Calu3 (cell line): ENCODE measurements around the gene PPP1R2. TPM values are rescaled to one million over a fixed set of nuclear protein-coding genes. Genes with fewer than 3 reads are reported as not detected.

Experiments used
- BruUV-seq: library from RNA; stranded (reverse); fragments of 400-500 nt; replicated peaks from 2 replicates; lab custom pipeline; 2021; lab: Mats Ljungman, UMichigan
- CTCF ChIA-PET: fragments of 300-600 bp; sonication (Branson Sonifier 250); formaldehyde crosslinking; loops from one replicate; lab custom pipeline; 2022; ENCODE audit warnings: antibody characterized with exemption; lab: Charles Lee
- DNase-seq: peaks from one replicate; pipeline ENCODE4 v3.0.0; 2022
- H3K27ac Mint-ChIP-seq: one replicate; pipeline ENCODE4 v1.8.0; 2022; ENCODE audit warnings: mixed read lengths; ENCODE audit not compliant: unreplicated experiment
- H3K27me3 Mint-ChIP-seq: one replicate; pipeline ENCODE4 v1.8.0; 2022; ENCODE audit warnings: mixed read lengths; ENCODE audit not compliant: unreplicated experiment
- H3K36me3 Mint-ChIP-seq: one replicate; pipeline ENCODE4 v1.8.0; 2022; ENCODE audit warnings: mild to moderate bottlenecking, moderate library complexity, mixed read lengths; ENCODE audit not compliant: insufficient read depth, unreplicated experiment
- H3K4me1 Mint-ChIP-seq: one replicate; pipeline ENCODE4 v1.8.0; 2022; ENCODE audit warnings: mild to moderate bottlenecking, low read depth, mixed read lengths; ENCODE audit not compliant: unreplicated experiment
- H3K4me3 Mint-ChIP-seq: one replicate; pipeline ENCODE4 v1.8.0; 2022; ENCODE audit warnings: mild to moderate bottlenecking, low read depth, moderate library complexity, mixed read lengths; ENCODE audit not compliant: unreplicated experiment
- H3K9me3 Mint-ChIP-seq: one replicate; pipeline ENCODE4 v1.8.0; 2022; ENCODE audit warnings: low read depth, mixed read lengths; ENCODE audit not compliant: unreplicated experiment
- CTCF ChIP-seq: fragments of 200-600 bp; IDR thresholded peaks from one replicate; pipeline ENCODE4 v1.8.0; 2022; ENCODE audit warnings: antibody characterized with exemption; ENCODE audit not compliant: unreplicated experiment
- intact Hi-C: fragments of 100-400 bp; cut with micrococcal nuclease; formaldehyde crosslinking; loops from one replicate; pipeline ENCODE4 v1.10.0; 2022; ENCODE audit not compliant: unreplicated experiment
- total RNA-seq: library from RNA; stranded (reverse); gene quantifications from 2 replicates; pipeline ENCODE4 v1.2.3, GENCODE V29; 2022

The PPP1R2 gene
- total RNA-seq, 1 experiment from 2014 or later = 60.6 TPM

- CTCF ChIA-PET = no interaction called here
- H3K27me3 Mint-ChIP-seq = peaks cover 16% of the 10 kb centered on the region
- H3K4me3 Mint-ChIP-seq = no peak overlapping the region
- H3K4me1 Mint-ChIP-seq = peaks cover 9% of the 10 kb centered on the region
- no peak for DNase-seq
- BruUV-seq = no TSS peak
- no peaks in the 10 kb centered on the region for H3K36me3 Mint-ChIP-seq
- no peak overlapping the region for H3K27ac Mint-ChIP-seq
- TF ChIP-seq CTCF = no peak
- H3K9me3 Mint-ChIP-seq = no peaks in the 10 kb centered on the region
- intact Hi-C loops = no loop called here
Measured at GRCh38 chr3:195565716-195566115, 22.6 kb upstream of the PPP1R2 start.

- Mint-ChIP-seq H3K4me1 (peaks cover 32% of the 10 kb centered on the region), H3K27ac (no peak overlapping the region), H3K9me3 (no peaks in the 10 kb centered on the region), H3K27me3 (peaks cover 16% of the 10 kb centered on the region), H3K36me3 (no peaks in the 10 kb centered on the region), H3K4me3 (no peak overlapping the region)
- DNase-seq = no peak
- intact Hi-C loops = no loop called here
- BruUV-seq = no TSS peak
- TF ChIP-seq CTCF = no peak
- CTCF ChIA-PET = no interaction called here
Measured at GRCh38 chr3:195563317-195563716, 20.2 kb upstream of the PPP1R2 start.

GRCh38 chr3:195559723-195560409, 16.7 kb upstream of the PPP1R2 start:
- peaks cover 29% of the 10 kb centered on the region for H3K4me1 Mint-ChIP-seq
- H3K4me3 Mint-ChIP-seq = no peak overlapping the region
- H3K9me3 Mint-ChIP-seq = no peaks in the 10 kb centered on the region
- TF ChIP-seq CTCF = no peak
- H3K27me3 Mint-ChIP-seq = peaks cover 18% of the 10 kb centered on the region
- DNase-seq = peak; percentile 55
- H3K27ac Mint-ChIP-seq = no peak overlapping the region
- BruUV-seq = no TSS peak
- intact Hi-C loops = no loop called here
- CTCF ChIA-PET = interaction anchor here (0.8 to 1.0 kb wide), 4 partner anchors 9 to 335 kb away, joined by 3 to 6 read pairs (median 4); partner anchors contain the start of gene APOD
- H3K36me3 Mint-ChIP-seq = no peaks in the 10 kb centered on the region

- no TSS peak for BruUV-seq
Measured at GRCh38 chr3:195558602-195559001, 15.5 kb upstream of the PPP1R2 start.

More at GRCh38 chr3:195558602-195559001, 15.5 kb upstream of the PPP1R2 start:
- CTCF ChIA-PET = interaction anchor here (0.6 to 1.0 kb wide), 3 partner anchors 25 to 1131 kb away, joined by 3 to 5 read pairs (median 3); partner anchors contain the start of gene APOD
- Mint-ChIP-seq H3K4me1 (peaks cover 29% of the 10 kb centered on the region), H3K4me3 (no peak overlapping the region), H3K27me3 (peaks cover 18% of the 10 kb centered on the region), H3K9me3 (no peaks in the 10 kb centered on the region), H3K36me3 (no peaks in the 10 kb centered on the region), H3K27ac (no peak overlapping the region)
- intact Hi-C loops = loop anchor here (1.0 kb wide), 2 partner anchors 294 to 298 kb away; no protein-coding TSS in a partner anchor
- DNase-seq = peak; percentile 78
- TF ChIP-seq CTCF = peak; percentile 71
